ENCODE data around the gene SLC39A1. TPM values are rescaled to one million over a fixed set of nuclear protein-coding genes. Genes with fewer than 3 reads are reported as not detected.

Gene SLC39A1
- total and polyA plus RNA-seq, 9 of the 15 experiments (the other 6 are each of a cell fraction or from before 2014, with no cell fraction given): 9.9 to 81.1 (median 62.7) TPM

DNA sequence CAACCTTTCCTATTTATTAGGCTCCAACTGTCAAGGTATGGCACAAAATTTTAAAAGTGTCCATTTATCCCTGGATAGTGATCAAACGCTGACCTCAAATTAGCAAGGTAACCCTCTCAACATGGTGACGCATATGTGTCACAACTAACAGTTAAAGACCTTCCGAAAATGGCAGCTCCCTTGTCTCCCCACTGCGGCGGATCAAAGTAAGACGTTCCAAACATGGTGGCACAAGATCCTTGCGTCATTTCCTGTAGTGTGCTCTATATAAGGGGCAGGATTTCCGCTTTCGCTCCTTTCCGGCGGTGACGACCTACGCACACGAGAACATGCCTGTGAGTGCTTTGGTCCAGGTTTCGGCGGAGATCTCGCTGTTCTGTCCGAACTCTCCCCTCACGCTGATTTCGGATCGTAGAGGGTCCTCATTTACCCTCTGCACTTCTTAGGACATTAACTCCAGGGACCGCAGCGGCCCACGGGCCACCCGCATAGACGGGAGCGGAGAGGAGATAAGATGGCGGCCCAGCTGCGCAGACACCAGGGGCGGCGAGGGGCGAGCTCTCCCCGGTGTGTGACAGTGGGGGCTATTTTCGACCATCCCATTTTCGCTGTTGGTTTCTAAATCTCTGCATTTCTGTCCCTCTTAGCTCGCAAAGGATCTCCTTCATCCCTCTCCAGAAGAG is 27.3 kb upstream of the SLC39A1 start, which contains the start of gene RPS27 (continued):
- TF ChIP-seq ZBTB34 (CRISPR knock-in tag; IDR thresholded peaks at IDR 0.05) (no peak), SMARCC2 (IDR thresholded peaks at IDR 0.05; ENCODE audit: low read depth) (no peak), MTF1 (CRISPR knock-in tag; IDR thresholded peaks at IDR 0.05; ENCODE audit: borderline replicate concordance) (0 out of 2 replicates have a peak, but pooled peaks have one; percentile 37), KLF13 (tag; IDR thresholded peaks at IDR 0.05; ENCODE audit: borderline replicate concordance, low read depth) (peak; percentile 36; the same call in 1 of the 2 replicates), ZNF140 (CRISPR knock-in tag; IDR thresholded peaks at IDR 0.05) (no peak), PRMT5 (CRISPR knock-in tag; IDR thresholded peaks at IDR 0.05) (no peak), HLTF (IDR thresholded peaks at IDR 0.05) (peak; percentile 53; the same call in 1 of the 2 replicates), ZNF311 (CRISPR knock-in tag; IDR thresholded peaks at IDR 0.05) (no peak), ADNP (tag; IDR thresholded peaks at IDR 0.05) (no peak), MXI1 (IDR thresholded peaks at IDR 0.05; ENCODE audit: low read depth, low read length) (no peak), RBM22 (IDR thresholded peaks at IDR 0.05; ENCODE audit: low read depth, low read length, poor library complexity, severe bottlenecking) (no peak), HMG20A (CRISPR knock-in tag; conservative IDR thresholded peaks at IDR 0.05) (no peak), HMGN3 (IDR thresholded peaks at IDR 0.05; ENCODE audit: borderline replicate concordance, extremely low read depth, insufficient read length, low read depth, low read length) (no peak), CCNT2 (IDR thresholded peaks at IDR 0.05; ENCODE audit: borderline replicate concordance, extremely low read depth, insufficient read length, low read depth, low read length) (peak; percentile 19), LEF1 (IDR thresholded peaks at IDR 0.05) (peak; percentile 77)
- TF ChIP-seq, protein P1, sequence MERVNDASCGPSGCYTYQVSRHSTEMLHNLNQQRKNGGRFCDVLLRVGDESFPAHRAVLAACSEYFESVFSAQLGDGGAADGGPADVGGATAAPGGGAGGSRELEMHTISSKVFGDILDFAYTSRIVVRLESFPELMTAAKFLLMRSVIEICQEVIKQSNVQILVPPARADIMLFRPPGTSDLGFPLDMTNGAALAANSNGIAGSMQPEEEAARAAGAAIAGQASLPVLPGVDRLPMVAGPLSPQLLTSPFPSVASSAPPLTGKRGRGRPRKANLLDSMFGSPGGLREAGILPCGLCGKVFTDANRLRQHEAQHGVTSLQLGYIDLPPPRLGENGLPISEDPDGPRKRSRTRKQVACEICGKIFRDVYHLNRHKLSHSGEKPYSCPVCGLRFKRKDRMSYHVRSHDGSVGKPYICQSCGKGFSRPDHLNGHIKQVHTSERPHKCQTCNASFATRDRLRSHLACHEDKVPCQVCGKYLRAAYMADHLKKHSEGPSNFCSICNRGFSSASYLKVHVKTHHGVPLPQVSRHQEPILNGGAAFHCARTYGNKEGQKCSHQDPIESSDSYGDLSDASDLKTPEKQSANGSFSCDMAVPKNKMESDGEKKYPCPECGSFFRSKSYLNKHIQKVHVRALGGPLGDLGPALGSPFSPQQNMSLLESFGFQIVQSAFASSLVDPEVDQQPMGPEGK (CRISPR knock-in tag; IDR thresholded peaks at IDR 0.05; ENCODE audit: borderline replicate concordance): no peak
- TF ChIP-seq, protein P2, sequence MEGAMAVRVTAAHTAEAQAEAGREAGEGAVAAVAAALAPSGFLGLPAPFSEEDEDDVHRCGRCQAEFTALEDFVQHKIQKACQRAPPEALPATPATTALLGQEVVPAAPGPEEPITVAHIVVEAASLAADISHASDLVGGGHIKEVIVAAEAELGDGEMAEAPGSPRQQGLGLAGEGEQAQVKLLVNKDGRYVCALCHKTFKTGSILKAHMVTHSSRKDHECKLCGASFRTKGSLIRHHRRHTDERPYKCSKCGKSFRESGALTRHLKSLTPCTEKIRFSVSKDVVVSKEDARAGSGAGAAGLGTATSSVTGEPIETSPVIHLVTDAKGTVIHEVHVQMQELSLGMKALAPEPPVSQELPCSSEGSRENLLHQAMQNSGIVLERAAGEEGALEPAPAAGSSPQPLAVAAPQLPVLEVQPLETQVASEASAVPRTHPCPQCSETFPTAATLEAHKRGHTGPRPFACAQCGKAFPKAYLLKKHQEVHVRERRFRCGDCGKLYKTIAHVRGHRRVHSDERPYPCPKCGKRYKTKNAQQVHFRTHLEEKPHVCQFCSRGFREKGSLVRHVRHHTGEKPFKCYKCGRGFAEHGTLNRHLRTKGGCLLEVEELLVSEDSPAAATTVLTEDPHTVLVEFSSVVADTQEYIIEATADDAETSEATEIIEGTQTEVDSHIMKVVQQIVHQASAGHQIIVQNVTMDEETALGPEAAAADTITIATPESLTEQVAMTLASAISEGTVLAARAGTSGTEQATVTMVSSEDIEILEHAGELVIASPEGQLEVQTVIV (CRISPR knock-in tag; IDR thresholded peaks at IDR 0.05; ENCODE audit: borderline replicate concordance): no peak
- TF ChIP-seq, protein P3, sequence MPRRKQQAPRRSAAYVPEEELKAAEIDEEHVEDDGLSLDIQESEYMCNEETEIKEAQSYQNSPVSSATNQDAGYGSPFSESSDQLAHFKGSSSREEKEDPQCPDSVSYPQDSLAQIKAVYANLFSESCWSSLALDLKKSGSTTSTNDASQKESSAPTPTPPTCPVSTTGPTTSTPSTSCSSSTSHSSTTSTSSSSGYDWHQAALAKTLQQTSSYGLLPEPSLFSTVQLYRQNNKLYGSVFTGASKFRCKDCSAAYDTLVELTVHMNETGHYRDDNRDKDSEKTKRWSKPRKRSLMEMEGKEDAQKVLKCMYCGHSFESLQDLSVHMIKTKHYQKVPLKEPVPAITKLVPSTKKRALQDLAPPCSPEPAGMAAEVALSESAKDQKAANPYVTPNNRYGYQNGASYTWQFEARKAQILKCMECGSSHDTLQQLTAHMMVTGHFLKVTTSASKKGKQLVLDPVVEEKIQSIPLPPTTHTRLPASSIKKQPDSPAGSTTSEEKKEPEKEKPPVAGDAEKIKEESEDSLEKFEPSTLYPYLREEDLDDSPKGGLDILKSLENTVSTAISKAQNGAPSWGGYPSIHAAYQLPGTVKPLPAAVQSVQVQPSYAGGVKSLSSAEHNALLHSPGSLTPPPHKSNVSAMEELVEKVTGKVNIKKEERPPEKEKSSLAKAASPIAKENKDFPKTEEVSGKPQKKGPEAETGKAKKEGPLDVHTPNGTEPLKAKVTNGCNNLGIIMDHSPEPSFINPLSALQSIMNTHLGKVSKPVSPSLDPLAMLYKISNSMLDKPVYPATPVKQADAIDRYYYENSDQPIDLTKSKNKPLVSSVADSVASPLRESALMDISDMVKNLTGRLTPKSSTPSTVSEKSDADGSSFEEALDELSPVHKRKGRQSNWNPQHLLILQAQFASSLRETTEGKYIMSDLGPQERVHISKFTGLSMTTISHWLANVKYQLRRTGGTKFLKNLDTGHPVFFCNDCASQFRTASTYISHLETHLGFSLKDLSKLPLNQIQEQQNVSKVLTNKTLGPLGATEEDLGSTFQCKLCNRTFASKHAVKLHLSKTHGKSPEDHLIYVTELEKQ (CRISPR knock-in tag; IDR thresholded peaks at IDR 0.05): no peak
